Measurements from ENCODE around the gene HDAC5. TPM values are rescaled to one million over a fixed set of nuclear protein-coding genes. Genes with fewer than 3 reads are reported as not detected.
A peak's percentile ranks its signal among the peaks of the same experiment; 100 is the strongest.

HDAC5 gene
- total and polyA plus RNA-seq, 7 donors = 15.3 to 87.5 (median 58.2) TPM

DNA sequence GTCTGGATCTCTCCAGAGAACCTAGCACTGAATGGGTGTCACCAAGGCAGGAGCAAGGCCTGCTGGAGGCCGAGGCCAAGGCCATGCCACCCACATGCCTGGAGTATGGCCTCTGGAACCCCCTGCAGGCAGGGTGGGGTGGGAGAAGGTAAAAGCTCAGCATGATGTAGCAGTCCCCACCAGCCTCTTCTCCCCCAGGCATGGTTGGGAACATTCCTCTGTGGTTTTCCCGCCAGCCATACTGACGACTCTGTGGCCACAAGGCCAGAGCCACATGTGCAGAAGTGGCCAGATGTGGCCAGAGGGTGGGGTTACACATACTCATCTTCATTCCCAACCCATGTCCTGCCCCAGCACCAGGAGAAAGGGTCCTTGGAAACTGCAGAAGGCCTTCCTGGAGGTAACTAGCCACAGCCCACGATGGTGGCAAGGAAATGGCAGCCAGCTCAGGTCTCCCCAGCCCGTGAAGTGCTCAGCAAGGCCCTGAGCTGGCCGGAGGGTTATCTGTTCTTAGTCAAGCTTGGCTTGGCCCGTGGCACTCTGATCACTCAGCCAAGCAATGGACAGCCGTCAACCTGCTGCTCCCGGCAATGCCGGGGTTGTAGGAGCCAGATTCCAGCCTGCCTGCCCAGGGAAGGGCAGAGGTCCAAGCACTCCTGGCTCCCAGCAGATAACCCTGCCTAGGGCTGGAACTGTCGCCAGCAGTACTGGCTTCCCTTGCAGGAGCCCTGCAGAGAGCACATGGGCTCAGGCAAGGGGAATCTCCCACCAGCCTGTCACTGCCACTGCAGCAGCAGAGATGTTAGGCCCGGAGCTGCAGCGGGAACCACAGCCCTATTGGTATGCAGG lies 26.1 kb downstream of the HDAC5 start:
- H3K27me3 ChIP-seq = no peaks in the 10 kb centered on the region
- no peak for TF ChIP-seq POLR2AphosphoS5 (IDR thresholded peaks at IDR 0.05)
- no peak for TF ChIP-seq POLR2A (IDR thresholded peaks at IDR 0.05)
- TF ChIP-seq EP300 (IDR thresholded peaks at IDR 0.05) = no peak
- TF ChIP-seq, protein P1, sequence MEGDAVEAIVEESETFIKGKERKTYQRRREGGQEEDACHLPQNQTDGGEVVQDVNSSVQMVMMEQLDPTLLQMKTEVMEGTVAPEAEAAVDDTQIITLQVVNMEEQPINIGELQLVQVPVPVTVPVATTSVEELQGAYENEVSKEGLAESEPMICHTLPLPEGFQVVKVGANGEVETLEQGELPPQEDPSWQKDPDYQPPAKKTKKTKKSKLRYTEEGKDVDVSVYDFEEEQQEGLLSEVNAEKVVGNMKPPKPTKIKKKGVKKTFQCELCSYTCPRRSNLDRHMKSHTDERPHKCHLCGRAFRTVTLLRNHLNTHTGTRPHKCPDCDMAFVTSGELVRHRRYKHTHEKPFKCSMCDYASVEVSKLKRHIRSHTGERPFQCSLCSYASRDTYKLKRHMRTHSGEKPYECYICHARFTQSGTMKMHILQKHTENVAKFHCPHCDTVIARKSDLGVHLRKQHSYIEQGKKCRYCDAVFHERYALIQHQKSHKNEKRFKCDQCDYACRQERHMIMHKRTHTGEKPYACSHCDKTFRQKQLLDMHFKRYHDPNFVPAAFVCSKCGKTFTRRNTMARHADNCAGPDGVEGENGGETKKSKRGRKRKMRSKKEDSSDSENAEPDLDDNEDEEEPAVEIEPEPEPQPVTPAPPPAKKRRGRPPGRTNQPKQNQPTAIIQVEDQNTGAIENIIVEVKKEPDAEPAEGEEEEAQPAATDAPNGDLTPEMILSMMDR (IDR thresholded peaks at IDR 0.05) = no peak
- H3K36me3 ChIP-seq = peaks cover 11 to 23% (median 12%) of the 10 kb centered on the region in 4 donors
- peaks cover 0 to 57% (median 46%) of the 10 kb centered on the region in 4 donors for H3K4me1 ChIP-seq
- H3K4me3 ChIP-seq = no peak overlapping the region
- peak overlapping the region; percentile 80 to 85 (median 82) for H3K27ac ChIP-seq
- intact Hi-C loops (cut with DNase I) = no loop called here
- 77 to 85% methylated on average over 13 of the region's 13 CpGs for WGBS, 2 donors
- no peaks in the 10 kb centered on the region for H3K9me3 ChIP-seq
- no peak for DNase-seq

DNA sequence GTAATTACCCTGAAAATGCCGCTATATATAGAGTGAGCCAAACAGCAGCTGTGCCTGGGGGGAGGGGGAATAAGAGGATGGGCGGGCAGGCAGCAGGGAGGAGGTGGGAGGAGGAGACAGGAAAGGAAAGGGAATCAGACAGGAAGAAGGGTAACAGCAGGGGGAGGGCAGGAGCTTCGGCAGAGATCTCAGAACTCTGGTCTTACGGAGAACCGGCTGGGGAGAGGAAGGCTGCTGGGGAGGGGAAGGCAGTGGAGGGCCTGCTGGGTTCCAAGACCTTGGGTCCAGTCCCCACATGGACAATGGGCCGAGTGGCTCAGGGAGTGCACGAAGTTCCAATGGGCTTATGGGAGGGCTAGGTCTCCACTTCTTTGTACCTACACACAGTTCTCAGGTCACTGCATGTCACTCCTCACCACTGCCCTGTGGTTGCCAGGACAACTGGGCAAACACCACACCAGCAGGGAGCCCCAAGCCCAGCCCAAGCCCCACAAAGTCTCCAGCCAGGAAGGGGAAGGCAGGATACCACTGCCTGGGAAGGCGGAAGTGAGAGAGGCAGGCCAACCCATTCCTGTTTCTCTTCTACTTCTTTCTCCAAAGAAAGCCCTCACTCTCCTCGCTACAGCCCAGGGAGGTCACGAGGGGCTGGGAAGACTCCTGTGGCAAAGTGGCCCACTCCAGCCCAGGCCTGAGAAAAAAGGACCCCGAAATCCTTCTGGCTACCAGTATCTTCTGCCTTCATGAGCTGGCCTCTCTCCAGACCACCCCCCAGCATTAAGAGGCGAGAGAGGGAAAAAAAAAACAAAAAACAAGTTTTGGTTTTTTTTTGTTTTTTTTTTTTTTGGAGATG lies 27.6 kb downstream of the HDAC5 start:
- Histone ChIP-seq H3K4me3 (peak overlapping the region in 3 of 4 donors; percentile 16 to 39 (median 39)), H3K27ac (peak overlapping the region; percentile 80 to 85 (median 82)), H3K36me3 (peaks cover 24 to 32% (median 27%) of the 10 kb centered on the region in 4 donors), H3K9me3 (no peaks in the 10 kb centered on the region), H3K27me3 (no peaks in the 10 kb centered on the region), H3K4me1 (peaks cover 0 to 51% (median 39%) of the 10 kb centered on the region in 4 donors)
- TF ChIP-seq POLR2A (IDR thresholded peaks at IDR 0.05) = no peak
- TF ChIP-seq POLR2AphosphoS5 (IDR thresholded peaks at IDR 0.05) = peak in 1 of 4 donors; percentile 28
- TF ChIP-seq, protein P1 (IDR thresholded peaks at IDR 0.05) = no peak
- WGBS, 2 donors = 25 to 33% methylated on average over 12 of the region's 12 CpGs
- intact Hi-C loops (cut with DNase I) = no loop called here
- DNase-seq = peak; percentile 85

DNA sequence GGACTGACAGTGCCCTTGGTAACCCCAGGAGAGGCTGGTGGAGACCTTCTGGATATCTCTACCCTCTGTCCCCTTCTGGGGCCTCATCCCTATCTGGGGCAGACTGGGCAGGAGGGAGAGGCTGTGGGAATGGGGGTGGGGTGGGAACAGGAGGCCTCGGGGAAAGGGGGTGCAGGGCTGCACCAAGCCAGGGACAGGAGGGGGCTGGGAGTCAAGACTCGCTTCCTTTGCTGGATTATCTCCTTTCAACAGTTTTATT lies 28.1 kb downstream of the HDAC5 start:
- 4 to 8% methylated on average over 2 of the region's 2 CpGs for WGBS, 2 donors
- TF ChIP-seq, protein P1 (IDR thresholded peaks at IDR 0.05) = no peak
- no peak for TF ChIP-seq POLR2AphosphoS5 (IDR thresholded peaks at IDR 0.05)
- TF ChIP-seq EP300 (IDR thresholded peaks at IDR 0.05) = no peak
- no peak for TF ChIP-seq POLR2A (IDR thresholded peaks at IDR 0.05)
- Histone ChIP-seq H3K4me3 (peak overlapping the region in 2 of 4 donors; percentile 39), H3K9me3 (no peaks in the 10 kb centered on the region), H3K27me3 (no peaks in the 10 kb centered on the region), H3K4me1 (peaks cover 0 to 48% (median 37%) of the 10 kb centered on the region in 4 donors), H3K36me3 (peaks cover 24 to 38% (median 28%) of the 10 kb centered on the region in 4 donors), H3K27ac (peak overlapping the region; percentile 80 to 85 (median 82))
- intact Hi-C loops (cut with DNase I) = no loop called here
- no peak for DNase-seq

DNA sequence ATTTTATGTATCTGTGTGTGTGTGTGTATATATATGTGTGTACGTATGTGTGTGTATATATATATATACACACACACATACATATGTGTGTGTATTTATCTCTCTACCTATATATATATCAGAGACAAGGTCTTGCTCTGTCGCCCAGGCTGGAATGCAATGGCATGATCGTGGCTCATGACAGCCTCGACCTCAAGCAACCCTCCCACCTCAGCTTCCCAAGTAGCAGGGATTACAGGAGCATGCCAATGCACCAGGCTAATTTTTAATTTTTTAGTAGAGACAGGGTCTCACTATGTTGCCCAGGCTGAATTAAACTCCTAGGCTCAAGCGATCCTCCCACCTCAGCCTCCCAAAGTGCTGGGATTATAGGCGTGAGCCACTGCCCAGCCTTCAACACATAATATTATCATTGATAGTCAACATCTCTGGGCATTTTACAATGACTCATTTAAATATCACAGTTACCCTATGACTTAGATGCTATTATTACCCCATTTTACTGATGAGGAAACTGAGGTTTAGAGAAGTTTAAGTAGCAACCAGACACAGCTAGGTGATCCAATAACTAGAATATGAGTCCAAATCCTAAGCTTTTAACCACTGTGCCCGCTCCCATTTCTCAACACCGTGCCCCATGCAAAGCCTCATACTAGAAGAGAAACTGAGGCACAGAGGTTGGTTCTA lies 28.6 kb downstream of the HDAC5 start:
- Histone ChIP-seq H3K4me3 (no peak overlapping the region), H3K27ac (peak overlapping the region; percentile 80 to 85 (median 82))

More for the DNA sequence above, 28.6 kb downstream of the HDAC5 start:
- Histone ChIP-seq H3K36me3 (peaks cover 24 to 41% (median 28%) of the 10 kb centered on the region in 4 donors), H3K4me1 (peaks cover 0 to 45% (median 35%) of the 10 kb centered on the region in 4 donors), H3K27me3 (no peaks in the 10 kb centered on the region), H3K9me3 (no peaks in the 10 kb centered on the region)
- intact Hi-C loops (cut with DNase I) = no loop called here
- WGBS, 2 donors = 82 to 89% methylated on average over 8 of the region's 8 CpGs
- DNase-seq = no peak
- no peak for TF ChIP-seq EP300 (IDR thresholded peaks at IDR 0.05)
- no peak for TF ChIP-seq POLR2A (IDR thresholded peaks at IDR 0.05)
- no peak for TF ChIP-seq POLR2AphosphoS5 (IDR thresholded peaks at IDR 0.05)
- TF ChIP-seq, protein P1 (IDR thresholded peaks at IDR 0.05) = no peak
